ENCODE results near the gene FCAMR.
A peak's percentile ranks its signal among the peaks of the same experiment; 100 is the strongest.

Gene FCAMR

GRCh38 chr1:206970446-206970845 is at the start of gene FCAMR:
Gene FCAMR, minus strand, starts transcription at chr1:206970460. Its CDS starts 335 bp downstream, at chr1:206970125.
- no peak for DNase-seq

DNA sequence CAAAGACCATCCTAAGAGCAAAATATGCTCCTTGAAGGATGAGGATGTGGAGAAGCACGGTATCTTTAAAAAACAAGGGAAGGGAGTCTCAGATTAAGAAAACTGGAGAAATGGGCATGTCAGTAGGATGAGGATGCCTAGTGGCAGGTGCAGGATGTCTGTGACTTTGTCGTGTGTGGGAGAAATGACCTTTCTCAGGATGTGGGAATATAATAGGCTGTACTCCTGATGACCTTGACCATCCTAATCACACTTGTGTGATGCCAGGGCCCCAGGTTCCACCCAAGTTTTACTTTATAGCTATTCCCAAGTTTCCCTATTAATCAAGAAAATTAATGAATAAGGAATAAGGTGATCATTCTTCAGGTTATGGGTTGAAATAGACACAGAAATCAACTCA is 49.4 kb upstream of the FCAMR start:
- DNase-seq = no peak

- DNase-seq = no peak
Measured at GRCh38 chr1:207019161-207019560, 48.9 kb upstream of the FCAMR start.

GRCh38 chr1:207018707-207019106 is 48.4 kb upstream of the FCAMR start:
- DNase-seq = no peak

GRCh38 chr1:207017615-207018559 is 47.6 kb upstream of the FCAMR start:
- no peak for DNase-seq

DNA sequence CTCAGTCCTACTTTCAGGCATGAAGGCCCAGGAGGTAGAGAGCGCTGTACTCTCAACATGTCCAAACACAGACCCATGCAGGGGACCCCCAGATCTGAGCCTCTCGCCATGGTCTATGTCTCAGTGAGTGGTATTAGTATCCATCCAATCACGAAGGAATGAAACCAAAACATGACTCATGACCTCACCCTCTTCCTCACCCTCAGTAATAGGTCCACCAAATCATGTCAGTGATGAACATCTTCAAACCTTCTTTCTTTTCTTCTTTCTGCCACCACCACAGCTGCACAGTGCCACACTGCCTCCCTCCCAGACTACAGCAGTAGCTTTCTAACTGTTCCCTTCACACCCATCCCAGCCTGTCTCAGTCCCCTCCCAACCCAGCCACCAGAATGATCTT is 45.5 kb upstream of the FCAMR start:
- DNase-seq = no peak

DNA sequence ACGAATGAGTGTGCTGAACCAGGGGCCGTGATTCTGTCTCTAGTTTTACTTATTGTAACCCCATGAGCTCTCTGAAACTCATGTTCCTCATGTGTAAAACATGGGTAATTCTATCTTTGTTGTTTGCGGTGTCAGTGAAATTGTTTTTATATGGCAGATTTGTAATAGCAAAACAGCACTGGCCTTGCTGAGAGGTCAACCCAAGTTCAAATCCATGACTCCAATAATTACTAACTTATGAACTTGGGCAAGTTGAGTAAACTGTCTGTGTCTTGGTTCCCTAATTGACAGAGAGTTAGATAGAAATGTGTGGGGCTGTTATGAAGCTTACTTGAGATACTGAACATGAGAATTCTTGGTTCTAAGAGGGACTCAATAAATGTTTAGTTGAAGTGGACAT is 44.5 kb upstream of the FCAMR start:
- no peak for DNase-seq

DNA sequence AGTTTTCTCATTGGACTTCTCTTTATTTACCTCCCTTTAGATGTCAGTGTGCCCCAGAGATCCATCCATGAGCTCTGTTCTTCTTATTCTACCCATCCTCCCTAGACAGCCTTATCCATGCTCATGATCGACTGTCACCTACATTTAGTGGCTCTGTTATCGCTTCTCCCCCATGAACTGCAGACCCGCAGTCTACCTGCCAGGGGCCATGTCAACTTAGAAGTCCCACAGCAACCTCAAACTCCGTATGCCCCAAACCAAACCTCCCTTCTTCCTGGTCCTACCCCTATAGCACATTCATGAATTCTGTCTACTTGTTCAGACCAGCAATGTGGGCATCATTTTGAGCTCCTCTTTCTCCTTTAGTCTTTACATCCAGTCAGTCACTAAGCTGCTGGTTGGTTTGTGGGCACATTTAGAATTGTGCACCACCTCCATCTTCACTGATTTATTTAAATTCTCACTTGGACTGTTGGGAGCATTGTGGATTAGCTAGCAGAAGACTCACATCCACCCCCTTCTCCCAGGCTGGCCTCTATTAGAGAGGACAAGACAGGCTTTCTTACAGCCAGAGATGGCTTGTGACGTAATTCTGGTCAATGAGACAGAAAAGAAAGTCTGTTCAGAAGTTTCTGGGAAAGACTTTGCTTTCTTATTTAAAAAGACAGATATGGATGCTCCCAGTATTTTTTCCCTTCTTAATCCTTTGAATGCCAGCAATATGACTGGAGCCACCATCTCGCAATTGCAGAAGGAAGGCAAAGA is 43.2 kb upstream of the FCAMR start:
- DNase-seq = no peak

- no peak for DNase-seq
Measured at GRCh38 chr1:207010726-207011125, 40.5 kb upstream of the FCAMR start.

DNA sequence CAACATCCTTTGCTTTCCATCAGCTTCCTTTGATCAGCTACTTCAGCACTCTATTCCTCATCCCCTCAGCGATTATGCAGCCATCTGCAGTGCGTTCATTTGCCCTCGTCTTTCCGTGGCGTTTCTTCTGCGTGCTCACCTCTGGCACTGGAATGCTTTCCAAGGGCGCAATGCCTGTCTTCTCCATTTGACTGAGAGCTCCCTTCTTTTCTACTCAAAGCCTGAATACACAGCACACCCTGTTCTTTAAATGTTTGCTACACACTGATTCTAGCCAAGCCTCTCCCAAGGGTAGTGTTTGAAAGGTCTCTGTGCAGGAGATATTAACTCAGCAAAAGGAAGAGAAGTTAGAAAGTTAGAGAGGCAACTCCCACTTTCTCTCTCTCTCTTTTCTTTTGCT is 39.7 kb upstream of the FCAMR start:
- DNase-seq = no peak

DNA sequence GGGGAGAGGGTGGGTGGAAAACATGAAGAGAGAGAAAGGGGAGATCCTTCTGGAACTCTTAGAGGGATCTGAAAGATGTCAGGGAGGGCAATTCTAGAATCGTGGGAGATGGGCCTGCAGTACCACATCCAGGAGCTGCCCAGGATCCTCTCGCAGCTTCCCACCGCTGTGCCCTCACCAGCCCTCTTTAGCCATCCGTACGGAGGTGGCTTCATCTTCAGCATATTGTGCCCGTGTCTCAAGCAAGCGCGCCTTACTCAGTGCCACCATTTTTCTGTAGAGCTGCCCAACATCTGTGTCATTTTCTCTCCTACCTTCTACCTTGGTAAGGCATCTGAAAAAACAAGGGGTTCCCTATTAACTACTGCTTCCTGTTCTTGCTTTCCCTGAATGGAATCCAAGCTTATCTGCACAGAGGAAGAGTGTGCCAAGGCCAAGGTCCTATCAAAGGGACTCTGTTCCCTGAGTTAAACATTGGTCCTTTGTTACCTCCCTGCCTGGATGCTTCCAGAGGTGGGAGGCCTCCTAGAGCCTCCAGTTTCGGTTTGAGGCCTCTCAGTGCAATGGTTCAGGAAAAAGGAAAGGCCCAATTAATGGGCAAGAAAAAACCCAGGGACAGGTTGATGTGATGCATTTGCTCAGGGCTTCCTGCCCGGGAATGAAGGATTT is 39.1 kb upstream of the FCAMR start:
- DNase-seq = no peak

GRCh38 chr1:207007352-207008033 is 37.2 kb upstream of the FCAMR start:
- no peak for DNase-seq

GRCh38 chr1:207006914-207007313 is 36.7 kb upstream of the FCAMR start:
- DNase-seq = no peak

DNA sequence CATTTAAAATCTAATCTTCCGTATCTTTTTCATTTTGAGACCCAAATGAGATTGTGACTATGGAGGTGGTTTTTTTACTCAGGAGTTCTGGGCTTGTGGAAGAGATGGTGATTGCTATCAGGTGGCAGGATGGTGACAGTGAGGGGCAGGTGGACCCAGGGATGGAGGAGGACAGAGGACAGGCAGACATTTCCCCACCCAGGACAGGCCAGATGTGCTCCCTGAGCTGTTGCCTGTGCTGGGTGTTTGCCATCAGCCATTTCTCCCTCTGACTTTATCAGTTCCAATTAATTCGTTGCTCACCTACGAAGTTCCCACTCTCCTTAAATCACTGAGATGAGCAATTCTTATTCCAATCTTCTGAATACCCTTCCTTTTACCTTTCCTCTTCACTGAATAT is 35.8 kb upstream of the FCAMR start:
- no peak for DNase-seq

- peak; percentile 50 for DNase-seq
Measured at GRCh38 chr1:207004931-207005830, 34.9 kb upstream of the FCAMR start.

DNA sequence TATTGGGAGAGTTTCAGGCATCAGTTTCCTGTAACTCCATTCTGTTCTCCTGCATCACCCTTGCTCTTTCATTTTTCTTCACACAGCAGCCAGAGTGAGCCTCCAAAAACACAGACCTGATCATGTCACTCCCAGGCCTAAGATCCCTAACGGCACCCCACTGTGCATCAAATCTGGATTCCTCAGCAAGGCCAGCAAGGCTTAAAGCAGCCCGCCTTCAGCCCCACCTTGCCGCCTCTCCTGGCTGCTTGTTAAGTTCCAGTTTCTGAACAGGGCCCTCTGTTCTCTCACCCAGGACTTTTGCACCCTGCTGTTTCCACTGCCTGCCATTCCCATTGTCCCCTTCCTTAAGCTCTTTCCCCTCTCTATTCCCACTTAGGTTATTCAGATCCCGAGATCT is 33.0 kb upstream of the FCAMR start:
- no peak for DNase-seq

GRCh38 chr1:207002724-207003146 is 32.5 kb upstream of the FCAMR start:
- DNase-seq = no peak

DNA sequence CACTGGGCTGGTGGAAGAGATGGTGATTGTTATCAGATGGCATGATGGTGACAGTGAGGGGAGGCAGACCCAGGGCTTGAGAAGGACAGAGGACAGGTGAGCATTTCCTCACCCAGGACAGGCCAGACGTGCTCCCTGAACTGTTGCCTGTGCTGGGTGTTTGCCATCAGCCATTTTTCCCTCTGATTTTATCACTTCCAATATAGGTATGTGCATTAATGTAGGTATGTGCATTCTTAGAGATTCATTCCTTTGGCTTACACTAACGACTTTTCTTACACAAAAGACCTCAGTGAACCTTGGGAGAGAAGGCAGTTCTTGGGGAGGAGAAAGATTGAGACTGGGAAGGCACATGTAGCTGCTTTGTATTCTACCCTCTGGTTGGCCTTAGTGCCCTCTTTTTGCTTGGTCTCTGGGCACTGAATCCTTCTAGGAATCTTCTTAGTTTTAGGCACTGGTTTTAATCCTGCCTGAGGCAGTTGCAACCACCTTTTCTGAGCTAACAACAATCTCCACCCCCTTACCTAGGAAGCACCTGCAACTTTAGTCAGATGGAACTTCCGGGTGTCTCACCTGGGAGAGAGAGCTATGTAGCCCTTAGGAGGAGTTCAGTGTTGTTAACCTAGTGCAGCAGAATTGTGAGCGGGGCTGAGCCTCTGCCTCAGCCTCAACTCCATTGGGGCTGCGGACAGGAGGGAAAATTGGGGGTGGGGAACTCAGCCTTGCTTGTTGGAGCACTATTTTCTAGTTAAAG is 31.4 kb upstream of the FCAMR start:
- DNase-seq = no peak

DNA sequence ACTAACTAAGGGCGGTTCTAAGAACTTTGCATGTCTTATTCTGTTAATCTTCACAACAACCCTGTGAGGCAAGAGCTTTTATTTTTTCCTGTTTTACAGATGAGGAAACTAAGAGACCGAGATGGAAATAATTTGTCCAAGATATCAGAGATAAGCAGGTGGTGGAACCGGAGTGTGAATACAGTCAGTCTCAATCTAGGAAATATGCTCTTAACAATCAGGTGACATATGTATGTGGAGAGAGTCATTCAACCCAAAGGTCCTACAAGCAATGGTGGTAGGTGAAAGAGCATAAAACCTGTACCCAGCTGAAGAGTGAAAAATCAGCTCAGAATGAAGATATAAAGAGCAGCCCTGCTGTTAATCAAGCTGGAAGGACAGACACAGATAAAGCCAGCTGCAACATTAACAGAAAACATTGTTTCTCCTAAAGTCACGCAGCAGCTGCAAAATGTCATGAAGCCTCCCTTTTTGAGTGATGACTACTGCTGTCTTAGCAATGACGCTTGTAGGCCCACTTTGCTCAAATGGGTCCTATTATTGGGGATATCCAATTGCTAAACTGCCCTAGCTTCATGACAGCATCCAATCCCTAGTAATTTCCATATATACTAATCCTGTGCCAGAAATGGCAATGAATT is 30.5 kb upstream of the FCAMR start:
- no peak for DNase-seq

GRCh38 chr1:206998816-206999215 is 28.6 kb upstream of the FCAMR start:
- no peak for DNase-seq

GRCh38 chr1:206992790-206993189 is 22.5 kb upstream of the FCAMR start:
- no peak for DNase-seq

All from NCI-H345 (cell line).